K562 (cell line): ENCODE data around the gene TRPC4AP. TPM values are rescaled to one million over a fixed set of nuclear protein-coding genes. Genes with fewer than 3 reads are reported as not detected.

Experiments
- ARID1B ChIP-seq: fragments of 450-650 bp; IDR thresholded peaks from 2 replicates; pipeline ENCODE4 v1.6.1; 2016; ENCODE audit warnings: antibody characterized with exemption, mild to moderate bottlenecking, inconsistent platforms
- CBFA2T3 ChIP-seq: fragments of 450-650 bp; IDR thresholded peaks from 2 replicates; pipeline ENCODE4 v1.6.1; 2017
- CREBBP ChIP-seq: IDR thresholded peaks from one replicate; pipeline ENCODE4 v1.6.1; 2012; ENCODE audit warnings: low read depth, mild to moderate bottlenecking, control low read depth, inconsistent platforms, low read length
- CXXC5 ChIP-seq: fragments of 250-450 bp; sonication (Bioruptor Pico); IDR thresholded peaks from 2 replicates; pipeline ENCODE4 v1.8.0; 2022; ENCODE audit warnings: inconsistent platforms, mild to moderate bottlenecking, moderate library complexity
- FOXJ3 ChIP-seq: sonication (generic); formaldehyde crosslinking; IDR thresholded peaks from 2 replicates; pipeline ENCODE4 v1.4.0; 2020; ENCODE audit warnings: mild to moderate bottlenecking, missing genetic modification reagents
- MEIS2 ChIP-seq: fragments of 450-650 bp; IDR thresholded peaks from 2 replicates; pipeline ENCODE4 v1.6.1; 2014; ENCODE audit warnings: mild to moderate bottlenecking; ENCODE audit not compliant: partially characterized antibody
- POLR3A ChIP-seq: IDR thresholded peaks from 2 replicates; pipeline ENCODE4 v1.6.1; 2011; ENCODE audit warnings: borderline replicate concordance, mild to moderate bottlenecking, moderate library complexity; ENCODE audit not compliant: insufficient read length, insufficient read depth; ENCODE audit errors: extremely low read depth
- RCOR1 ChIP-seq, 2 experiments: IDR thresholded peaks; 2 replicates each; pipeline ENCODE4 v1.6.1; 2012; ENCODE audit warnings: low read depth in 2 of 2, low read length in 2 of 2, borderline replicate concordance in 1 of 2, improper control_type of control experiment in 1 of 2
- SMARCA4 ChIP-seq: fragments of 450-650 bp; IDR thresholded peaks from 2 replicates; pipeline ENCODE4 v1.6.1; 2016
- TCF3 ChIP-seq: sonication (generic); formaldehyde crosslinking; IDR thresholded peaks from 2 replicates; pipeline ENCODE4 v1.4.0; 2020; ENCODE audit warnings: mild to moderate bottlenecking, missing genetic modification reagents
- XRCC3 ChIP-seq: fragments of 450-650 bp; IDR thresholded peaks from 2 replicates; pipeline ENCODE4 v1.6.1; 2017; ENCODE audit warnings: mild to moderate bottlenecking, moderate library complexity
- ZFPM2 ChIP-seq: fragments of 250-450 bp; sonication (Bioruptor Pico); IDR thresholded peaks from 2 replicates; pipeline ENCODE4 v1.5.1; 2022; ENCODE audit warnings: mild to moderate bottlenecking
- ZNF311 ChIP-seq: fragments of 250-450 bp; sonication (Bioruptor Pico); IDR thresholded peaks from 2 replicates; pipeline ENCODE4 v1.4.0; 2020; ENCODE audit warnings: mild to moderate bottlenecking, moderate library complexity
- ZNF354B ChIP-seq: fragments of 250-450 bp; sonication (Bioruptor Pico); IDR thresholded peaks from 2 replicates; pipeline ENCODE4 v1.4.0; 2020
- ZNF695 ChIP-seq: fragments of 450-650 bp; formaldehyde crosslinking; IDR thresholded peaks from 2 replicates; pipeline ENCODE4 v1.4.0; 2020; ENCODE audit warnings: mild to moderate bottlenecking, moderate library complexity
- polyA plus RNA-seq, 8 experiments: library from polyadenylated mRNA; depleted of rRNA in 4 of 8; stranded (reverse) in 5 of 8; unstranded in 3 of 8; fragments of >200 nt; fragmentation: Nextera tagmentation in 2 of 8; fragmentation: Illumina TruSeq in 1 of 8; extraction: Ambion mirVana in 2 of 8; extraction: Trizol in 1 of 8; gene quantifications; 2 replicates each; pipeline versions ENCODE4 v1.2.1 to v1.2.3, GENCODE V29; 2011 to 2014; ENCODE audit warnings: inconsistent platforms in 1 of 8, missing spikeins in 1 of 8
- total RNA-seq, 7 experiments: library from RNA; depleted of rRNA in 6 of 7; stranded (reverse); fragments of >200 nt in 6 of 7; fragmentation: Illumina TruSeq in 2 of 7; extraction: Trizol in 2 of 7; gene quantifications; 2 replicates each; pipeline versions ENCODE4 v1.2.1 to v1.2.3, GENCODE V29; 2011 to 2021; ENCODE audit warnings: low replicate concordance in 1 of 7
- TF ChIP-seq, protein P1 (sequence below): sonication (generic); formaldehyde crosslinking; IDR thresholded peaks from 2 replicates; pipeline ENCODE4 v1.8.1; 2023; ENCODE audit warnings: mild to moderate bottlenecking, missing genetic modification reagents
- TF ChIP-seq, protein P2 (sequence below): fragments of 450-650 bp; IDR thresholded peaks from 2 replicates; pipeline ENCODE4 v1.6.1; 2018; ENCODE audit not compliant: partially characterized antibody
- TF ChIP-seq, protein P3 (sequence below), 2 experiments: IDR thresholded peaks in 1 of 2; conservative IDR thresholded peaks in 1 of 2; 2 replicates each; pipeline ENCODE4 v1.6.1; 2016; ENCODE audit warnings: low read depth in 2 of 2, mild to moderate bottlenecking in 1 of 2, missing compliant biosample characterization in 1 of 2, missing genetic modification characterization in 1 of 2, moderate library complexity in 1 of 2
- TF ChIP-seq, protein P4 (sequence below): sonication (generic); formaldehyde crosslinking; IDR thresholded peaks from 2 replicates; pipeline ENCODE4 v1.9.0; 2022; ENCODE audit warnings: mild to moderate bottlenecking, missing genetic modification reagents

Gene TRPC4AP
- total and polyA plus RNA-seq, 9 of the 15 experiments (the other 6 are each of a cell fraction or from before 2014, with no cell fraction given), result 2.3 to 70.3 (median 33.3) TPM

DNA sequence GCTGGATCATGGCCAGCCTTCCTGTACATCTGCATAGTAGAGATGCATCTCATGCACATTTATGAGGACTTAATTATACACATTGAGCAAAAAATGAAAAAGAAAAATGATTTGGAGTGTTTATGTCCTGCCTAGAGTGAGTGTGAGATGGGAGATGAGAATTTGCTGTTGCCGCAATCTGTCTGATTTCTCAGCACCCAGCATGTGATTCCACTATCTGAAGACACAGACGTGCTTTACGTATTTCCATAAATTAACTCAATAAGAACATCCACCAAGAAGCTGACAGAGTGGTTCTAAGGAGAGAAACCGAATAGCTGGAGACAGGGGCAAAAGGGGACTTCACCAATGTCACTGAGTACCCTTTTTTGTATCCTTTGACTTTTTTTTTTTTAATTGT, 39.3 kb upstream of the TRPC4AP start (continued):
- TF ChIP-seq, protein P1, sequence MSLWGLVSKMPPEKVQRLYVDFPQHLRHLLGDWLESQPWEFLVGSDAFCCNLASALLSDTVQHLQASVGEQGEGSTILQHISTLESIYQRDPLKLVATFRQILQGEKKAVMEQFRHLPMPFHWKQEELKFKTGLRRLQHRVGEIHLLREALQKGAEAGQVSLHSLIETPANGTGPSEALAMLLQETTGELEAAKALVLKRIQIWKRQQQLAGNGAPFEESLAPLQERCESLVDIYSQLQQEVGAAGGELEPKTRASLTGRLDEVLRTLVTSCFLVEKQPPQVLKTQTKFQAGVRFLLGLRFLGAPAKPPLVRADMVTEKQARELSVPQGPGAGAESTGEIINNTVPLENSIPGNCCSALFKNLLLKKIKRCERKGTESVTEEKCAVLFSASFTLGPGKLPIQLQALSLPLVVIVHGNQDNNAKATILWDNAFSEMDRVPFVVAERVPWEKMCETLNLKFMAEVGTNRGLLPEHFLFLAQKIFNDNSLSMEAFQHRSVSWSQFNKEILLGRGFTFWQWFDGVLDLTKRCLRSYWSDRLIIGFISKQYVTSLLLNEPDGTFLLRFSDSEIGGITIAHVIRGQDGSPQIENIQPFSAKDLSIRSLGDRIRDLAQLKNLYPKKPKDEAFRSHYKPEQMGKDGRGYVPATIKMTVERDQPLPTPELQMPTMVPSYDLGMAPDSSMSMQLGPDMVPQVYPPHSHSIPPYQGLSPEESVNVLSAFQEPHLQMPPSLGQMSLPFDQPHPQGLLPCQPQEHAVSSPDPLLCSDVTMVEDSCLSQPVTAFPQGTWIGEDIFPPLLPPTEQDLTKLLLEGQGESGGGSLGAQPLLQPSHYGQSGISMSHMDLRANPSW (CRISPR knock-in tag), result no peak
- TF ChIP-seq POLR3A (no peak), FOXJ3 (no peak), MEIS2 (peak; percentile 61), SMARCA4 (0 out of 2 replicates have a peak, but pooled peaks have one; percentile 22), XRCC3 (no peak), CBFA2T3 (peak; percentile 63), ARID1B (peak; percentile 52; the same call in 1 of the 2 replicates), ZFPM2 (CRISPR knock-in tag) (no peak), ZNF695 (CRISPR knock-in tag) (no peak), RCOR1 (IDR thresholded peaks at IDR 0.05; ENCODE audit: borderline replicate concordance in 1 of 2, low read depth in 2 of 2, low read length in 2 of 2) (peak in 1 of 2 experiments; percentile 59; a peak in 1 of 4 replicates), CXXC5 (CRISPR knock-in tag) (peak; percentile 23; the same call in 1 of the 2 replicates), TCF3 (CRISPR knock-in tag) (peak; percentile 34; the same call in 1 of the 2 replicates), ZNF311 (CRISPR knock-in tag) (no peak), ZNF354B (CRISPR knock-in tag) (no peak), CREBBP (no peak)
- TF ChIP-seq, protein P2, sequence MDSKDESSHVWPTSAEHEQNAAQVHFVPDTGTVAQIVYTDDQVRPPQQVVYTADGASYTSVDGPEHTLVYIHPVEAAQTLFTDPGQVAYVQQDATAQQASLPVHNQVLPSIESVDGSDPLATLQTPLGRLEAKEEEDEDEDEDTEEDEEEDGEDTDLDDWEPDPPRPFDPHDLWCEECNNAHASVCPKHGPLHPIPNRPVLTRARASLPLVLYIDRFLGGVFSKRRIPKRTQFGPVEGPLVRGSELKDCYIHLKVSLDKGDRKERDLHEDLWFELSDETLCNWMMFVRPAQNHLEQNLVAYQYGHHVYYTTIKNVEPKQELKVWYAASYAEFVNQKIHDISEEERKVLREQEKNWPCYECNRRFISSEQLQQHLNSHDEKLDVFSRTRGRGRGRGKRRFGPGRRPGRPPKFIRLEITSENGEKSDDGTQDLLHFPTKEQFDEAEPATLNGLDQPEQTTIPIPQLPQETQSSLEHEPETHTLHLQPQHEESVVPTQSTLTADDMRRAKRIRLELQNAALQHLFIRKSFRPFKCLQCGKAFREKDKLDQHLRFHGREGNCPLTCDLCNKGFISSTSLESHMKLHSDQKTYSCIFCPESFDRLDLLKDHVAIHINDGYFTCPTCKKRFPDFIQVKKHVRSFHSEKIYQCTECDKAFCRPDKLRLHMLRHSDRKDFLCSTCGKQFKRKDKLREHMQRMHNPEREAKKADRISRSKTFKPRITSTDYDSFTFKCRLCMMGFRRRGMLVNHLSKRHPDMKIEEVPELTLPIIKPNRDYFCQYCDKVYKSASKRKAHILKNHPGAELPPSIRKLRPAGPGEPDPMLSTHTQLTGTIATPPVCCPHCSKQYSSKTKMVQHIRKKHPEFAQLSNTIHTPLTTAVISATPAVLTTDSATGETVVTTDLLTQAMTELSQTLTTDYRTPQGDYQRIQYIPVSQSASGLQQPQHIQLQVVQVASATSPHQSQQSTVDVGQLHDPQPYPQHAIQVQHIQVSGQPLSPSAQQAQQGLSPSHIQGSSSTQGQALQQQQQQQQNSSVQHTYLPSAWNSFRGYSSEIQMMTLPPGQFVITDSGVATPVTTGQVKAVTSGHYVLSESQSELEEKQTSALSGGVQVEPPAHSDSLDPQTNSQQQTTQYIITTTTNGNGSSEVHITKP, result no peak
- TF ChIP-seq, protein P3, sequence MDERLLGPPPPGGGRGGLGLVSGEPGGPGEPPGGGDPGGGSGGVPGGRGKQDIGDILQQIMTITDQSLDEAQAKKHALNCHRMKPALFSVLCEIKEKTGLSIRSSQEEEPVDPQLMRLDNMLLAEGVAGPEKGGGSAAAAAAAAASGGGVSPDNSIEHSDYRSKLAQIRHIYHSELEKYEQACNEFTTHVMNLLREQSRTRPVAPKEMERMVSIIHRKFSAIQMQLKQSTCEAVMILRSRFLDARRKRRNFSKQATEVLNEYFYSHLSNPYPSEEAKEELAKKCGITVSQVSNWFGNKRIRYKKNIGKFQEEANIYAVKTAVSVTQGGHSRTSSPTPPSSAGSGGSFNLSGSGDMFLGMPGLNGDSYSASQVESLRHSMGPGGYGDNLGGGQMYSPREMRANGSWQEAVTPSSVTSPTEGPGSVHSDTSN (CRISPR knock-in tag; IDR thresholded peaks at IDR 0.05; ENCODE audit: low read depth), result no peak
- TF ChIP-seq, protein P3 (tag; conservative IDR thresholded peaks at IDR 0.05; ENCODE audit: low read depth), result 0 out of 2 replicates have a peak, but pooled peaks have one; percentile 35
- TF ChIP-seq, protein P4, sequence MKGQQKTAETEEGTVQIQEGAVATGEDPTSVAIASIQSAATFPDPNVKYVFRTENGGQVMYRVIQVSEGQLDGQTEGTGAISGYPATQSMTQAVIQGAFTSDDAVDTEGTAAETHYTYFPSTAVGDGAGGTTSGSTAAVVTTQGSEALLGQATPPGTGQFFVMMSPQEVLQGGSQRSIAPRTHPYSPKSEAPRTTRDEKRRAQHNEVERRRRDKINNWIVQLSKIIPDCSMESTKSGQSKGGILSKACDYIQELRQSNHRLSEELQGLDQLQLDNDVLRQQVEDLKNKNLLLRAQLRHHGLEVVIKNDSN, result no peak
